Islet of Langerhans (tissue), 1 donor: ENCODE measurements around the gene PECR.
A peak's percentile ranks its signal among the peaks of the same experiment; 100 is the strongest.

Experiments used
- FAIRE-seq: peaks from one replicate; lab custom pipeline; 2011; peaks lifted over from hg19 to GRCh38; lab: Jason Lieb, UNC

PECR gene

GRCh38 chr2:216081487-216082116 lies at the start of gene PECR, which contains the start of gene TMEM169:
TSS of gene PECR (minus strand) at chr2:216081809. CDS start at chr2:216081741, 68 bp downstream.
TSS of gene TMEM169 (plus strand) at chr2:216081919. CDS start at chr2:216095964, 14,045 bp downstream.
- FAIRE-seq: no peak

GRCh38 chr2:216130346-216130971 lies 48.9 kb upstream of the PECR start:
- FAIRE-seq: peak; percentile 90

- no peak for FAIRE-seq
Measured at GRCh38 chr2:216126943-216127342, 45.3 kb upstream of the PECR start.

DNA sequence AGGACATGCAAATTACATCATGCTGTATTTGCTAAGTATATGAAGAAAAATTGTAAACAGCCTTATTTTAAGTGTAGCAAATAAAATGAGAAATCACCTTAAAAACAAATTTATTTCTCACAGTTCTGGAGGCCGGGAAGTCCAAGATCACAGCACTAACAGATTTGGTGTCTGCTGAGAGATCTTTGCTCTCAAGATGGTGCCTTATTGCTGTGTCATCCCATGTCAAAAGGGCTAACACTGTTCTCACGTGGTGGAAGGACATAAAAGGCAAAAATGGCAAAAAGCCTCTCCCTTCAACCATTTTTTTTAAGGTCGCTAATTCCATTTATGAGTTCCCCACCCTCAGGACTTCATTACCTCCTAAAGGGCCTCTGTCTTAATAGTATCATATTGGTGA lies 39.6 kb upstream of the PECR start:
- no peak for FAIRE-seq

DNA sequence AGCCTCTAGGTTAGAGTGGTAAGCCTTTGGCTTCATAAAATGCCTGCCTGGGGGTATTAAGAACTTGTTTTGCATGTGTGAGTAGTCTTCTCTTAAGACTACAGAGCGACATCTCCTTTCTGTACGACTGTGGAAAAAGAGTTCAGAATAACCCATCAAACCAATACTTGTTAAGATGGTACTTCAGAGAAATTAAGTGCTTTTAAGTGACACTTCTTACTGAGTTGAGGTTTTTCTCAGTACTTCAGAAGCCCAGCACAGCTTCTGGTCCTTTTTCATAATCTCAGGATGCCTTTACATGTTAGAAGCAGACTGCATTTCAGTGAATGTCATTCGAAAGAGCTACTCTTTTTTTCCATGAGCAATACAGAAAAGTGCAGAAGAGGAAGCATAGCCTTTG lies 38.4 kb upstream of the PECR start:
- no peak for FAIRE-seq

- no peak for FAIRE-seq
Measured at GRCh38 chr2:216119146-216119545, 37.5 kb upstream of the PECR start.

DNA sequence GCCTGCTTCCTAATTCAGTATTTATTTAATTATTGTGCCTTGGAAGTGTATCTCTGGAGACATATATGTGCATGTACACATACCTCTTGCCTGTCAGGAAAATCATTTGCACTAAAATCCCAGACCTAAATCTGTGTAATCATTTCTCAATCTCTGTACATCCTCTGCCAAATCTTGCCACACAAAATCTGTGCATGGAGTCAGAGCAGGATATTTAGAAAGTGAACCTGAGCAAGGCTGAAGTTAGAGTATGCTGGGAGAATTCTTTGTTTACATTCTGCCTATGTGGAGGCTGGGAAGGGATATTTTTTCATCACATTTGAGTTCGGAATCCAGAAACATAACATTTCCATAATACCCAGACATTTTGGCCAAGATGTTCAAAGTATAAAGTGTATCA lies 36.9 kb upstream of the PECR start:
- no peak for FAIRE-seq

- FAIRE-seq: no peak
Measured at GRCh38 chr2:216117561-216118340, 36.1 kb upstream of the PECR start.

DNA sequence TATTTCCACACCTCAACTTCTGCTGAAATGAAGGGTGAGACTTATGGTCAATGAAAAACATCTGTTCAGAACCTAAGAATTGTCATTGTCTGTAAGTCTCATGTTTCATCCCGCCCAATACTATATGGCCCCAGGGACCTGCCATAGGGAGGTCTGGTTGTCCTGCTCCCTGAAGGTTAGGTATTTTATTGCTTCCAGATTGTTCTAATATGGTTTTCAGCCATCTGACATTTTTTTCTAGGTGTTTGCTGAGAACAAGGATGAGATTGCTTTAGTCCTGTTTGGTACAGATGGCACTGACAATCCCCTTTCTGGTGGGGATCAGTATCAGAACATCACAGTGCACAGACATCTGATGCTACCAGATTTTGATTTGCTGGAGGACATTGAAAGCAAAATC lies 34.8 kb upstream of the PECR start:
- no peak for FAIRE-seq

DNA sequence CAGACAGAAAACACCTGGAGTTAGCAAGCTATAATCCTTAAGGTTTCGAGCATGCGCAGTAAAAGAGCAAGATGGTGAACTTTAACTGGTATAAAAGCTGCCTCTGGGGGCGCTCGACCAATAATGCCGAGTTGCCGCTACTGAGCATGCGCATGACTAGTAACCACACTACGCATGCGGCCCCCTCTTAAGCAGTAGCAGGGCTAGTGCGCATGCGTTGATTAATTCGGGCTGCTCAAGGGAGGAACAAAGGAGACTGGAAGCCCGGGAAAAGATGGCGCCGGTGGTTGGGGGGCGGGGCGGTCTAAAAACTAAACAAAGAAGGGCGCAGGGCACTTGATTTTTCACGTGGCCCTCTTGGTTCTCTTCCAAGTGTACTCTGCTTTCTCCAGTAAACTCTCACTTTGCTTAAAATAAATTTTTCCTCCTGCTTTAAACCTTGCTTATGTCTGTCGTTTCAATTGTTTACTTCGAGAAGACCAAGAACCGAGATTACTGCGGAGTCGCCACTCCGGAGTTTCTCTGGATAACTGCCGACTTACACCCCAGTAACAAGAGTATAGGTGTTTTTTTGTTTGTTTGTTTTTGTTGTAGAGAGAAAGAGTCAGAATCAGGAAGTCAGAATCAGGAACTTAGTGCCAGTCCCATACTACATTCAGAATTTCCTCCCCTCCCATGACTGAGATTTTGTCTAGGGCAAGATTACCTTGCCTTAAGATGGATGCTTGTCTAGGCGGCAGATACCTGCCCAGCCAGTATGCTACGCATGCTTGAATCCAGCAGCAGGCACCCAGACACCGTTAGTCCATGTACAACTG lies 33.3 kb upstream of the PECR start:
- peak; percentile 95 for FAIRE-seq

- FAIRE-seq: no peak
Measured at GRCh38 chr2:216114382-216114713, 32.7 kb upstream of the PECR start.

DNA sequence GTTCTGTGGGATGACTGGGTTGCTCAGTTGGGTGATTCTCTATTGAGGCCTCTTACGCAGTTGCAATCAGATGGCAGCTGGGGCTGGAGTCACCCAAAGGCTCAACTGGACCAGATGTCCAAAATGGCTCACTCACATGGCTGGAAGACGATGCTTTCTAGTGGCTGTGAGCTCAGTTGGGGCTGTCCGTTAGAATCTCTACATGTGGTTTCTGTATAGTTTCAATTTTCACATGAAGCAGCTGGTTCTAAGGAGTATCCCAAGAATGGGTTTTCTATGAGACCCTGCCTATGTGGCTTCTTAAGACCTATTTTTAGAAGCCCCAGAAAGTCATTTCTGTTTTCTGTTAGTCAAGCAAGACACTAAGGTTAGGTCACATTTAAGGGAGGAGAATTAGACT lies 32.0 kb upstream of the PECR start:
- no peak for FAIRE-seq

- FAIRE-seq: no peak
Measured at GRCh38 chr2:216112926-216113325, 31.3 kb upstream of the PECR start.

DNA sequence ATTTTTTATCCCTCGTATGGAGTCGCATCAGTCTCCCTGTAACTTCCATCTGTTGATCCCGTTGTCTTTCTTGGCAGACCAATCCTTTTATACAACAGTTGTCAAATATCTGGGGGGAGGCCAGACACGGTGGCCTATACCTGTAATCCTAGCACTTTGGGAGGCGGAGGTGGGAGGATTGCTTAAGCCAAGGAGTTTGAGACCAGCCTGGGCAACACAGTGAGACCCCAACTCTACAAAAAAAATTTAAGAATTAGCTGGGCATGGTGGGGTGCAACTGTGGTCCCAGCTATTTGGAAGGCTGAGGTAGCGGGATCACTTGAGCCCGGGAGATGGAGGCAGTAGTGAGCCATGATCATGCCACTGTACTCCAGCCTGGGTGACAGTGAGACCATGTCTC lies 29.5 kb upstream of the PECR start:
- no peak for FAIRE-seq

- no peak for FAIRE-seq
Measured at GRCh38 chr2:216110620-216111019, 29.0 kb upstream of the PECR start.

DNA sequence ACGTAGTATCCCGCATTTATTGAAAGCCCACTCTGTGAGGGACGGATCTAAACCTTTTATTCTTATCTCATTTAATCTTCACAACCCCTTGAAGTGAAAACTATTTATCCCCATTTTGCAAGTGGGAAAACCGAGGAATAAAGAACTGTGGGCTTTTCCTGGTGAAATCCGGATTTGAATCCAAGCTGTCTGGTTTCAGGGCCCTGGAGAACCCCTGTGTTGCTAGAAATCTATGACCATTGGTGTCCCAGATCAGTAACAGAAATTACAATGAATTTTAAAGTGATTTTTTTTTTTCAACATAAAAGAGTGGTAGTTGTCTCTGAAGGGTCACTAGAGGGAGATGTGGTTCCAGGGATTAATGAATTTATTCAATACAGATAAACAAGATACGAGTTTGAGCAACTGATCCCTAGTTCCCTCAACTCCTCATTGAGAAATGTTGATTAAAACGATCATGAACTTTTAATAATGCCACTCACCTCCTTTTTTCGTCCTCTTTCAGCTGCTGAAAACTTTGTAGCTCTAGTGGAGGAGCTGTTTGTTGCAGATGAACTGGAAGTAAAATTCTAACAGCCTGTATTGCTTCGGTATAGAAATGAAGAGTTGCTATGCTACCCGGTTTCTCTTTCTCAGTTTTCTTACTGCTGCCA lies 28.5 kb upstream of the PECR start:
- FAIRE-seq: no peak

DNA sequence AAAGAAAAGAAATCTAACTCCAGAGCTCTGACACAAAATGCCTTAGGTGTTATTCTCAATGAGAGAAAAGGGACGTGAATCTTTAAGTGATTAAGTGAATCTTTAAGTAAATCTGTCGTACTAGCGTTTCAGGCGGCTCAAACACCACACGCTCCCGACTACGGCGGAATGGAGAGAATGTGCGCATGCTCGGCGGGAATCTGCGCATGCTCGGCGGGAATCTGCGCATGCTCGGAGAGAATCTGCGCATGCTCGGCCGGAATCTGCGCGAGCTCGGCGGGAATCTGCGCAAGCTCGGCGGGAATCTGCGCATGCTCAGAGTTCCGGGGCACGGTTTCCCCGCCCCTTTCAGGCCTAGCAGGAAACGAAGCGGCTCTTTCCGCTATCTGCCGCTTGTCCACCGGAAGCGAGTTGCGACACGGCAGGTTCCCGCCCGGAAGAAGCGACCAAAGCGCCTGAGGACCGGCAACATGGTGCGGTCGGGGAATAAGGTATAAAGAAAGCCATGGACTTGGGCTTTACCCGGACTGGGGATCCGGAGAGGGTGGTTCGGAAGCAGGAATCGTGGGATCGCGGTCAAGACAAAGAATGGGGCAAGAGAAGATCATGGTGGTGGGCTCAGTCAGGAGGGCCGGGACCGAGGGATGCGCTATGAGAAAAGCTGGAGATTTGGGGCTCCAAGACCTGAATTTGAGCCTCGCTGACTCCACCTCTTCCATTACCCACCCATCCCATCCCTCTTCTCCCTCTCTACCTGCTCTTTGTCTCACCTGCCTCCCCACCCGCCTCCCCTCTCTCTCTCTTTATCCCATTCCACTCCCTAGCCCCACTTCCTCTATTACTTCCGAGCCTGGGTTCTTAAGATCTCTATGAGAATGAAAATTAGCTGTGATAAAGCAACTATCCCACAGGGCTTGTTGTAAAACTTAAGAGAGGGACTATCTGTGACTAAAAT lies 27.6 kb upstream of the PECR start, which contains the start of gene XRCC5:
XRCC5 (plus strand) TSS at position 382 of the 955 bp plus-strand sequence; CDS start at position 471, 89 bp downstream.
- no peak for FAIRE-seq

DNA sequence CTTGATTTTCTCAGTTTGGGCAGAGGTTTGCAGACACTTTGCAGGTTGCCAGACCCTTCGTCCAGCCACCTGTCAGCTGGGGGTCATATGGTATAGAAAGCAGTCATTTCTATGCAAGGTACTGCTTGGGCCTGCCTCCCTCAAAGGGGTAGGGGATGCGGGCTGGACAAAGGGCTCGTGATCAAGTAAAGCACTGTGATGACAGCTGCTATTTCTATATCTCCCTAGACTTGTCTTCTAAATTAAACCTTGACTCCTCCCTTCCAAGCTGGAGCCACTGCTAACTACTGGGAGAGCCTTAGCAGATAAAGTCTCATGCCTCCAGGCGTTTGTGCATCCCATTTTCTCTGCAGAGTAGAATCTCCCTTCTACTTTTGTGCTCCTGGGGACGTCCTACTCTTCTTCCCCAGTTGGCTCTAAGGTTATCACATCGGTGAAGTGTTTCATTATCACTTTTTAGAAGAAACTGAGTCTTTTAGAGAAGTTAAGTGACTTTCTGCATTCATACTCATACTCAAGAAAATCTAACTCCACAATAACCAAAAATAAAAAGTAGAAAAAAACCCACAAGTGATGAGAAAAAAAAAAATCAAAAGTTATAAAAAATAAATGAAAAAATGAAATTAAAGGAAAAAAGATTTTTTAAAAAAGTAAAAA lies 26.8 kb upstream of the PECR start:
- peak; percentile 88 for FAIRE-seq

- FAIRE-seq: no peak
Measured at GRCh38 chr2:216107760-216108159, 26.2 kb upstream of the PECR start.

DNA sequence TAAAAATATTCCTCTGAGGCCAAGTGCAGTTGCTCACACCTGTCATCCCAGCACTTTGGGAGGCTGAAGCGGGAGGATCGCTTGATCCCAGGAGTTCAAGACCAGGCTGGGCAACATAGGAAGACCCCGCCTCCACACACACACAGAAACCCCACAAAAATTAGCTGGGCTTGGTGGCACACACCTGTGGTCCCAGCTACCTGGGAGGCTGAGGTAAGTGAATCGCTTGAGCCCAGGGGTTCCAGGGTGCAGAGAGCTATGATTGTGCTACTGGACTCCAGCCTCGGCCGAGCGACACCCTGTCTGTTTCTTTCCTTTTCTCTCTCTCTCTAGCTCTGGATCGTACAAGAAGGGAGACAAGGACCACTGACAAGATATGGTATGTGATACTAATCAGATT lies 25.7 kb upstream of the PECR start:
- FAIRE-seq: no peak
